CD8-positive, alpha-beta memory T cell (primary cell): ENCODE measurements around the gene DPM3. TPM values are rescaled to one million over a fixed set of nuclear protein-coding genes. Genes with fewer than 3 reads are reported as not detected.

Source experiments
- CTCF ChIA-PET: fragments of 350-600 bp; sonication (Branson Sonifier 250); formaldehyde crosslinking; loops from one replicate; lab custom pipeline; 2021; ENCODE audit warnings: antibody characterized with exemption; lab: Charles Lee
- POLR2A ChIA-PET: fragments of 350-600 bp; sonication (Branson Sonifier 250); formaldehyde crosslinking; loops from one replicate; lab custom pipeline; 2021; ENCODE audit warnings: antibody characterized with exemption; lab: Charles Lee
- DNase-seq, 5 donors: peaks; one replicate each; pipeline versions ENCODE4 v3.0.0 to v3.0.0-alpha.2; 2020 to 2022; ENCODE audit warnings: mixed read lengths in 1 of 5
- H3K27ac ChIP-seq: one replicate; pipeline ENCODE4 v1.7.0; 2013; ENCODE audit warnings: low read depth, mild to moderate bottlenecking, low read length, moderate library complexity
- H3K27me3 ChIP-seq: 2 replicates; pipeline ENCODE4 v1.7.0; 2013; ENCODE audit warnings: low read length, mild to moderate bottlenecking; ENCODE audit not compliant: insufficient read depth, poor library complexity, severe bottlenecking
- H3K36me3 ChIP-seq: 2 replicates; pipeline ENCODE4 v1.7.0; 2013; ENCODE audit warnings: mild to moderate bottlenecking, low read length, moderate library complexity; ENCODE audit not compliant: insufficient read depth
- H3K4me1 ChIP-seq: 2 replicates; pipeline ENCODE4 v1.7.0; 2013; ENCODE audit warnings: mild to moderate bottlenecking, low read length, moderate library complexity; ENCODE audit not compliant: insufficient read depth
- H3K4me3 ChIP-seq: 2 replicates; pipeline ENCODE4 v1.7.0; 2013; ENCODE audit warnings: mild to moderate bottlenecking, low read length
- H3K9me3 ChIP-seq: 2 replicates; pipeline ENCODE4 v1.7.0; 2013; ENCODE audit warnings: mild to moderate bottlenecking, low read length
- H3K27ac Mint-ChIP-seq, 8 donors: one replicate each; pipeline ENCODE4 v1.8.0; 2020 to 2021; ENCODE audit warnings: mixed read lengths in 8 of 8, mild to moderate bottlenecking in 6 of 8, inconsistent platforms in 3 of 8, moderate library complexity in 3 of 8
- H3K27me3 Mint-ChIP-seq, 2 donors: one replicate each; pipeline ENCODE4 v1.8.0; 2020 to 2021; ENCODE audit warnings: mixed read lengths in 2 of 2, mild to moderate bottlenecking in 1 of 2, moderate library complexity in 1 of 2
- H3K36me3 Mint-ChIP-seq, 3 donors: one replicate each; pipeline ENCODE4 v1.8.0; 2020 to 2021; ENCODE audit warnings: mixed read lengths in 3 of 3, inconsistent platforms in 1 of 3, mild to moderate bottlenecking in 1 of 3
- H3K4me1 Mint-ChIP-seq, 3 donors: one replicate each; pipeline ENCODE4 v1.8.0; 2020 to 2021; ENCODE audit warnings: mixed read lengths in 3 of 3, inconsistent platforms in 1 of 3, mild to moderate bottlenecking in 1 of 3
- H3K4me3 Mint-ChIP-seq, 7 donors: one replicate each; pipeline ENCODE4 v1.8.0; 2020 to 2021; ENCODE audit warnings: mixed read lengths in 7 of 7, mild to moderate bottlenecking in 6 of 7, moderate library complexity in 4 of 7, inconsistent platforms in 2 of 7
- H3K9me3 Mint-ChIP-seq, 5 donors: one replicate each; pipeline ENCODE4 v1.8.0; 2020 to 2022; ENCODE audit warnings: mixed read lengths in 5 of 5, mild to moderate bottlenecking in 3 of 5, moderate library complexity in 2 of 5, inconsistent platforms in 1 of 5
- polyA plus RNA-seq: library from polyadenylated mRNA; unstranded; fragments of 300-500 nt; fragmentation: Illumina TruSeq; gene quantifications from one replicate; pipeline ENCODE4 v1.2.3, GENCODE V29; 2021
- total RNA-seq, 2 experiments: library from RNA; stranded (reverse); gene quantifications; one replicate each; pipeline ENCODE4 v1.2.3, GENCODE V29; 2021

Gene DPM3
- total and polyA plus RNA-seq, 3 experiments from 2014 or later, result 38.9 to 120 (median 40.9) TPM

- Histone ChIP-seq H3K4me3 (no peak overlapping the region), H3K4me1 (peaks cover 27% of the 10 kb centered on the region), H3K27ac (no peak overlapping the region), H3K36me3 (peaks cover 14% of the 10 kb centered on the region), H3K27me3 (no peaks in the 10 kb centered on the region), H3K9me3 (no peaks in the 10 kb centered on the region)
- ChIA-PET POLR2A (no interaction called here), CTCF (interaction anchor here (0.8 to 7.1 kb wide), 5 partner anchors 11 to 87 kb away, joined by 3 to 84 read pairs (median 7); partner anchors contain the start of gene THBS3)
- DNase-seq, result no peak
- H3K4me1 Mint-ChIP-seq, result peaks cover 13 to 35% (median 21%) of the 10 kb centered on the region in 3 donors
- no peaks in the 10 kb centered on the region for H3K9me3 Mint-ChIP-seq
- H3K36me3 Mint-ChIP-seq, result peaks cover 0 to 42% (median 4%) of the 10 kb centered on the region in 3 donors
- peak overlapping the region in 1 of 8 donors; percentile 8 for H3K27ac Mint-ChIP-seq
- H3K4me3 Mint-ChIP-seq, result no peak overlapping the region
- H3K27me3 Mint-ChIP-seq, result no peaks in the 10 kb centered on the region
Measured at GRCh38 chr1:155178441-155179111, 38.2 kb upstream of the DPM3 start.

- Histone ChIP-seq H3K36me3 (peaks cover 14% of the 10 kb centered on the region), H3K9me3 (no peaks in the 10 kb centered on the region), H3K27ac (no peak overlapping the region), H3K27me3 (no peaks in the 10 kb centered on the region), H3K4me3 (no peak overlapping the region), H3K4me1 (peaks cover 31% of the 10 kb centered on the region)
- no peak for DNase-seq
- H3K4me3 Mint-ChIP-seq, result no peak overlapping the region
- CTCF ChIA-PET, result interaction anchor here (0.8 to 7.1 kb wide), 9 partner anchors 10 to 116 kb away, joined by 3 to 84 read pairs (median 5); partner anchors contain the start of gene THBS3
- peaks cover 0 to 42% (median 2%) of the 10 kb centered on the region in 3 donors for H3K36me3 Mint-ChIP-seq
- peaks cover 0 to 2% of the 10 kb centered on the region in 2 donors for H3K27me3 Mint-ChIP-seq
- H3K9me3 Mint-ChIP-seq, result no peaks in the 10 kb centered on the region
- H3K27ac Mint-ChIP-seq, result peak overlapping the region in 2 of 8 donors; percentile 23 to 71
- POLR2A ChIA-PET, result no interaction called here
- peaks cover 19 to 42% (median 27%) of the 10 kb centered on the region in 3 donors for H3K4me1 Mint-ChIP-seq
Measured at GRCh38 chr1:155177918-155178281, 37.6 kb upstream of the DPM3 start.

GRCh38 chr1:155177192-155177917 lies 37.0 kb upstream of the DPM3 start:
- Mint-ChIP-seq H3K36me3 (peaks cover 0 to 45% (median 2%) of the 10 kb centered on the region in 3 donors), H3K9me3 (no peaks in the 10 kb centered on the region), H3K27me3 (peaks cover 0 to 2% of the 10 kb centered on the region in 2 donors), H3K4me1 (peaks cover 21 to 45% (median 31%) of the 10 kb centered on the region in 3 donors), H3K27ac (peak overlapping the region in 3 of 8 donors; percentile 23 to 71 (median 43)), H3K4me3 (no peak overlapping the region)
- Histone ChIP-seq H3K27ac (no peak overlapping the region), H3K27me3 (no peaks in the 10 kb centered on the region), H3K4me1 (peaks cover 33% of the 10 kb centered on the region), H3K4me3 (no peak overlapping the region), H3K9me3 (no peaks in the 10 kb centered on the region), H3K36me3 (peaks cover 14% of the 10 kb centered on the region)
- no peak for DNase-seq
- POLR2A ChIA-PET, result interaction anchor here (1.2 kb wide), 1 partner anchor 16 kb away, joined by 3 read pairs; no protein-coding TSS in a partner anchor
- CTCF ChIA-PET, result interaction anchor here (0.7 to 7.1 kb wide), 11 partner anchors 10 to 116 kb away, joined by 3 to 84 read pairs (median 4); partner anchors contain the start of gene THBS3

- no peaks in the 10 kb centered on the region for H3K9me3 ChIP-seq
- Mint-ChIP-seq H3K9me3 (no peaks in the 10 kb centered on the region), H3K36me3 (peaks cover 0 to 46% (median 2%) of the 10 kb centered on the region in 3 donors), H3K4me1 (peaks cover 27 to 52% (median 37%) of the 10 kb centered on the region in 3 donors), H3K27ac (peak overlapping the region in 6 of 8 donors; percentile 26 to 82 (median 62)), H3K27me3 (peaks cover 0 to 2% of the 10 kb centered on the region in 2 donors), H3K4me3 (peak overlapping the region in 4 of 7 donors; percentile 35 to 78 (median 69))
- H3K4me1 ChIP-seq, result peaks cover 41% of the 10 kb centered on the region
- peak; percentile 65 to 84 (median 78) for DNase-seq
- peaks cover 14% of the 10 kb centered on the region for H3K36me3 ChIP-seq
- CTCF ChIA-PET, result interaction anchor here (1.0 to 7.1 kb wide), 8 partner anchors 17 to 115 kb away, joined by 3 to 84 read pairs (median 7); partner anchors contain the start of gene THBS3
- POLR2A ChIA-PET, result interaction anchor here (1.2 kb wide), 1 partner anchor 17 kb away, joined by 3 read pairs; no protein-coding TSS in a partner anchor
- H3K27ac ChIP-seq, result no peak overlapping the region
- H3K4me3 ChIP-seq, result no peak overlapping the region
- no peaks in the 10 kb centered on the region for H3K27me3 ChIP-seq
Measured at GRCh38 chr1:155176544-155177071, 36.3 kb upstream of the DPM3 start.

GRCh38 chr1:155175927-155176371 lies 35.6 kb upstream of the DPM3 start:
- Histone ChIP-seq H3K9me3 (no peaks in the 10 kb centered on the region), H3K36me3 (peaks cover 14% of the 10 kb centered on the region), H3K4me3 (no peak overlapping the region), H3K4me1 (peaks cover 41% of the 10 kb centered on the region), H3K27me3 (no peaks in the 10 kb centered on the region), H3K27ac (no peak overlapping the region)
- peak overlapping the region in 2 of 7 donors; percentile 76 to 86 for H3K4me3 Mint-ChIP-seq
- ChIA-PET POLR2A (interaction anchor here (2.4 kb wide), 1 partner anchor 18 kb away, joined by 16 read pairs; no protein-coding TSS in a partner anchor), CTCF (interaction anchor here (1.4 to 10.7 kb wide), 9 partner anchors 18 to 90 kb away, joined by 5 to 177 read pairs (median 9); partner anchors contain the start of gene THBS3)
- H3K27ac Mint-ChIP-seq, result peak overlapping the region in 4 of 8 donors; percentile 26 to 82 (median 62)
- H3K27me3 Mint-ChIP-seq, result peaks cover 0 to 2% of the 10 kb centered on the region in 2 donors
- no peak for DNase-seq
- no peaks in the 10 kb centered on the region for H3K9me3 Mint-ChIP-seq
- peaks cover 0 to 45% (median 2%) of the 10 kb centered on the region in 3 donors for H3K36me3 Mint-ChIP-seq
- peaks cover 27 to 53% (median 37%) of the 10 kb centered on the region in 3 donors for H3K4me1 Mint-ChIP-seq

GRCh38 chr1:155175281-155175926 lies 35.1 kb upstream of the DPM3 start:
- Histone ChIP-seq H3K4me3 (no peak overlapping the region), H3K4me1 (peaks cover 41% of the 10 kb centered on the region), H3K9me3 (no peaks in the 10 kb centered on the region), H3K27ac (no peak overlapping the region), H3K36me3 (peaks cover 16% of the 10 kb centered on the region), H3K27me3 (no peaks in the 10 kb centered on the region)
- ChIA-PET POLR2A (interaction anchor here (0.6 to 2.4 kb wide), 2 partner anchors 18 to 24 kb away, joined by 5 to 16 read pairs; no protein-coding TSS in a partner anchor), CTCF (interaction anchor here (0.6 to 10.7 kb wide), 11 partner anchors 18 to 783 kb away, joined by 3 to 177 read pairs (median 8); partner anchors contain the start of gene THBS3)
- H3K27me3 Mint-ChIP-seq, result peaks cover 0 to 2% of the 10 kb centered on the region in 2 donors
- H3K9me3 Mint-ChIP-seq, result no peaks in the 10 kb centered on the region
- peak overlapping the region in 6 of 8 donors; percentile 42 to 85 (median 57) for H3K27ac Mint-ChIP-seq
- H3K4me3 Mint-ChIP-seq, result peak overlapping the region in 6 of 7 donors; percentile 59 to 99 (median 70)
- DNase-seq, result no peak
- peaks cover 27 to 54% (median 37%) of the 10 kb centered on the region in 3 donors for H3K4me1 Mint-ChIP-seq
- peaks cover 0 to 49% (median 2%) of the 10 kb centered on the region in 3 donors for H3K36me3 Mint-ChIP-seq
